HG03442 (cell line): Measurements from ENCODE around the gene IDE.

Experiments used
- ATAC-seq: cut with Tn5 transposase; IDR thresholded peaks from one replicate; pipeline ENCODE4 v1.9.1; 2021; ENCODE audit warnings: mild to moderate bottlenecking, moderate library complexity; ENCODE audit not compliant: unreplicated experiment

Gene IDE

GRCh38 chr10:92567952-92568600 lies 5.8 kb downstream of the IDE start:
- peak; percentile 72 for ATAC-seq

GRCh38 chr10:92562424-92562823 lies 11.5 kb downstream of the IDE start:
- no peak for ATAC-seq

- ATAC-seq = no peak
Observed at GRCh38 chr10:92559046-92559445, 14.8 kb downstream of the IDE start.

GRCh38 chr10:92553959-92554358 lies 19.9 kb downstream of the IDE start:
- no peak for ATAC-seq

GRCh38 chr10:92552310-92552709 lies 21.6 kb downstream of the IDE start:
- no peak for ATAC-seq

GRCh38 chr10:92550924-92551323 lies 23.0 kb downstream of the IDE start:
- ATAC-seq = no peak

GRCh38 chr10:92547676-92548075 lies 26.2 kb downstream of the IDE start:
- no peak for ATAC-seq

- no peak for ATAC-seq
Observed at GRCh38 chr10:92545556-92545955, 28.3 kb downstream of the IDE start.

GRCh38 chr10:92544296-92544695 lies 29.6 kb downstream of the IDE start:
- ATAC-seq = no peak

- ATAC-seq = no peak
Observed at GRCh38 chr10:92542458-92542857, 31.4 kb downstream of the IDE start.

- no peak for ATAC-seq
Observed at GRCh38 chr10:92541583-92541982, 32.3 kb downstream of the IDE start.

GRCh38 chr10:92538231-92538958 lies 35.5 kb downstream of the IDE start:
- no peak for ATAC-seq

GRCh38 chr10:92530891-92531535 lies 42.9 kb downstream of the IDE start:
- no peak for ATAC-seq

- no peak for ATAC-seq
Observed at GRCh38 chr10:92530421-92530820, 43.5 kb downstream of the IDE start.

GRCh38 chr10:92527716-92528115 lies 46.2 kb downstream of the IDE start:
- no peak for ATAC-seq

GRCh38 chr10:92523639-92524038 lies 50.3 kb downstream of the IDE start:
- ATAC-seq = no peak

GRCh38 chr10:92517034-92517655 lies 56.7 kb downstream of the IDE start:
- ATAC-seq = no peak

GRCh38 chr10:92508866-92509265 lies 65.0 kb downstream of the IDE start:
- ATAC-seq = no peak

- no peak for ATAC-seq
Observed at GRCh38 chr10:92506336-92506735, 67.6 kb downstream of the IDE start.

- ATAC-seq = no peak
Observed at GRCh38 chr10:92505044-92505443, 68.8 kb downstream of the IDE start.

GRCh38 chr10:92502296-92502808 lies 71.5 kb downstream of the IDE start:
- ATAC-seq = no peak
